ENCODE results near the gene NOP14.
"Not testable (repeated sequence)": the region's sequence is repeated elsewhere in the genome, so short reads cannot be mapped to it uniquely, and the experiment has no call there.

NOP14 gene

GRCh38 chr4:2941138-2942036 is 21.8 kb downstream of the NOP14 start:
- no peak for DNase-seq

GRCh38 chr4:2940267-2941137 is 22.7 kb downstream of the NOP14 start:
- no peak for DNase-seq

GRCh38 chr4:2939383-2940243 is 23.6 kb downstream of the NOP14 start:
- no peak for DNase-seq

- DNase-seq = no peak
Observed at GRCh38 chr4:2938906-2939305, 24.3 kb downstream of the NOP14 start.

GRCh38 chr4:2938411-2938810 is 24.8 kb downstream of the NOP14 start:
- DNase-seq = not testable (repeated sequence)

- no peak for DNase-seq
Observed at GRCh38 chr4:2937986-2938385, 25.2 kb downstream of the NOP14 start.

- DNase-seq = no peak
Observed at GRCh38 chr4:2937146-2937857, 25.9 kb downstream of the NOP14 start.

- DNase-seq = no peak
Observed at GRCh38 chr4:2936773-2937145, 26.4 kb downstream of the NOP14 start.

- peak; percentile 38 for DNase-seq
Observed at GRCh38 chr4:2935762-2936743, 27.2 kb downstream of the NOP14 start.

GRCh38 chr4:2934813-2935761 is 28.1 kb downstream of the NOP14 start:
- peak; percentile 90 for DNase-seq

GRCh38 chr4:2934077-2934812 is 29.0 kb downstream of the NOP14 start:
- peak; percentile 31 for DNase-seq

GRCh38 chr4:2933566-2934076 is 29.6 kb downstream of the NOP14 start:
- no peak for DNase-seq

- DNase-seq = no peak
Observed at GRCh38 chr4:2932951-2933565, 30.1 kb downstream of the NOP14 start.

- DNase-seq = no peak
Observed at GRCh38 chr4:2932321-2932950, 30.8 kb downstream of the NOP14 start.

GRCh38 chr4:2931512-2932301 is 31.5 kb downstream of the NOP14 start:
- DNase-seq = peak; percentile 78

- DNase-seq = no peak
Observed at GRCh38 chr4:2930758-2931511, 32.3 kb downstream of the NOP14 start.
